GM12875 (cell line): ENCODE measurements around the gene FAF1.
"Not testable (repeated sequence)": the region's sequence is repeated elsewhere in the genome, so short reads cannot be mapped to it uniquely, and the experiment has no call there.

Experiments used
- H3K4me3 ChIP-seq: one replicate; pipeline ENCODE4 v1.5.1; 2011; ENCODE audit warnings: low read depth, low read length, control low read depth
- TF ChIP-seq, protein P1 (sequence below): IDR thresholded peaks from 2 replicates; pipeline ENCODE4 v1.5.1; 2011; ENCODE audit warnings: low read depth, mild to moderate bottlenecking, control low read depth, inconsistent platforms, low read length, moderate library complexity, borderline replicate concordance; ENCODE audit not compliant: insufficient read depth

Gene FAF1

DNA sequence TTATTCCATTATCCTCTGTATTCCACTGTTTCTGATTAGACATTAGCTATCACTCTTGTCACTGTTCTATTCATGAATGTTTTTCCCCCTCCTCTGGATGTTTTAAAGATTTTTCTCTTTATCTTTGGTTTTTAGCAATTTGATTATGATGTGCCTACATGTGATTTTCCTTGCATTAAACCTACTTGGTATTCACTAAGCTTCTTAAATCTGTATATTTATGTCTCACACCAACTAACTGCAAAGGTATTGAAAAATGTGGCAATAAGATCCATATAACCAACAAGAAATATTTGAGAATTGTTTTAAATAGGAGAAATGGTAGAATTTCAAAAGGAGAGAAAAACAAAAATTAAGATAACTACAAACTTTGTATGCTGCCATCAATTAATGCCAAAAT lies 25.2 kb downstream of the FAF1 start:
- TF ChIP-seq, protein P1, sequence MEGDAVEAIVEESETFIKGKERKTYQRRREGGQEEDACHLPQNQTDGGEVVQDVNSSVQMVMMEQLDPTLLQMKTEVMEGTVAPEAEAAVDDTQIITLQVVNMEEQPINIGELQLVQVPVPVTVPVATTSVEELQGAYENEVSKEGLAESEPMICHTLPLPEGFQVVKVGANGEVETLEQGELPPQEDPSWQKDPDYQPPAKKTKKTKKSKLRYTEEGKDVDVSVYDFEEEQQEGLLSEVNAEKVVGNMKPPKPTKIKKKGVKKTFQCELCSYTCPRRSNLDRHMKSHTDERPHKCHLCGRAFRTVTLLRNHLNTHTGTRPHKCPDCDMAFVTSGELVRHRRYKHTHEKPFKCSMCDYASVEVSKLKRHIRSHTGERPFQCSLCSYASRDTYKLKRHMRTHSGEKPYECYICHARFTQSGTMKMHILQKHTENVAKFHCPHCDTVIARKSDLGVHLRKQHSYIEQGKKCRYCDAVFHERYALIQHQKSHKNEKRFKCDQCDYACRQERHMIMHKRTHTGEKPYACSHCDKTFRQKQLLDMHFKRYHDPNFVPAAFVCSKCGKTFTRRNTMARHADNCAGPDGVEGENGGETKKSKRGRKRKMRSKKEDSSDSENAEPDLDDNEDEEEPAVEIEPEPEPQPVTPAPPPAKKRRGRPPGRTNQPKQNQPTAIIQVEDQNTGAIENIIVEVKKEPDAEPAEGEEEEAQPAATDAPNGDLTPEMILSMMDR = no peak
- no peak overlapping the region for H3K4me3 ChIP-seq

DNA sequence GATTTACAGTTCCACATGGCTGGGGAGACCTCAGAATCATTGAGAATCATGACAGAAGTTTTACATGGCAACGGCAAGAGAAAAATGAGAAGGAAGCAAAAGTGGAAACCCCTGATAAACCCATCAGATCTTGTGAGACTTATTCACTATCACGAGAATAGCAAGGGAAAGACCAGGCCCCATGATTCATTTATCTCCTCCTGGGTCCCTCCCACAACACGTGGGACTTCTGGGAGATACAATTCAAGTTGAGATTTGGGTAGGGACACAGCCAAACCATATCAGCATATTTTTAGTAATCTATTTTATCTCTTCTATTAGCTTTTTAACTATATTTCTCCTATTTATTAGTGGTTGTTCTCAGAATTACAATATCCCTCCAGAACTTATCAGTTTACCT lies 26.3 kb downstream of the FAF1 start:
- H3K4me3 ChIP-seq = not testable (repeated sequence)

- H3K4me3 ChIP-seq = not testable (repeated sequence)
Observed at GRCh38 chr1:50932043-50932442, 28.0 kb downstream of the FAF1 start.

DNA sequence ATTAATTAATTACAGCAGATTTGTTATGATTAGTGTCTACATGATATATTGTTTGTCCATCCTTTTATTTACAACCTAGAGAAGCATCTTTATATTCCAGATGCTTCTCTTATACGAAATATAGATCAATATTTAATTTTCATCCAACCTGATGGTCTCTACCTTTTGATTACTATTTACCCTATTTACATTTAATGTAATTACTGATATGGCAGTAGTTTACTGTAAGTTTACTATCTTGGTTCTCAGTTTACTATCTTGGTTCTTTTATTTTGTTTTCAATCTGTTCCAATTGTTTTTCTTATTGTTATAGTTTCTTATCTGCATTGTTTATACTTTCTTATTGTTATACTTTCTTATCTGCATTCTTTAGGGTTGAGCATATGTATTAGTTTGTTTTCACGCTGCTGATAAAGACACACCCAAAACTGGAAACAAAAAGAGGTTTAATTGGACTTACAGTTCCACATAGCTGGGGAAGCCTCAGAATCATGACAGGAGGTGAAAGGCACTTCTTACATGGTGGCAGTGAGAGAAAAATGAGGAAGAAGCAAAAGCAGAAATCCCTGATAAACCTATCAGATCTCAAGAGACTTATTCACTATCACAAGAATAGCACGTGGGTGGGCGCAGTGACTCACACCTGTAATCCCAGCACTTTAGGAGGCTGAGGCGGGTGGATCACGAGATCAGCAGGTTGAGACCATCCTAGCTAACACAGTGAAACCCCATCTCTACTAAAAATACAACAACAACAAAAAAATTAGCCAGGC lies 28.9 kb downstream of the FAF1 start:
- TF ChIP-seq, protein P1 = no peak
- no peak overlapping the region for H3K4me3 ChIP-seq

DNA sequence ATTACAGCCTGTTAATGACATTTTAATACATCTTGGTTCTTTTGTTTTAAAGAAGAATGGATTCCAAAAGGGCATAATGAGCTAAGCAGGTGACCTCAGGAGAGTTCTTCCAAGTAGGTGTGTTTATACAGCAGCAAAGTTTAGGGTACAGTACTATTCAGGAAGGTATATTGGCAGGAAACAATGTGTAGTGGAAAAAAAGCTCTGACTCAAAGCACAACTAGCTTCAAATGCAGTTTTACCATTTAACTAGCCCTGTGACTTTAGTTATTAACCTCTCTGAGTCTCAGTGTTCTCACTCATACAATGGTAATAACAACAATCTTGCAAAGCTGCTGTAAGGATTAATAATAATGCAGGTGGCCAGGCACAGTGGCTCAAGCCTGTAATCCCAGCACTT lies 29.9 kb downstream of the FAF1 start:
- no peak overlapping the region for H3K4me3 ChIP-seq
- TF ChIP-seq, protein P1 = no peak

DNA sequence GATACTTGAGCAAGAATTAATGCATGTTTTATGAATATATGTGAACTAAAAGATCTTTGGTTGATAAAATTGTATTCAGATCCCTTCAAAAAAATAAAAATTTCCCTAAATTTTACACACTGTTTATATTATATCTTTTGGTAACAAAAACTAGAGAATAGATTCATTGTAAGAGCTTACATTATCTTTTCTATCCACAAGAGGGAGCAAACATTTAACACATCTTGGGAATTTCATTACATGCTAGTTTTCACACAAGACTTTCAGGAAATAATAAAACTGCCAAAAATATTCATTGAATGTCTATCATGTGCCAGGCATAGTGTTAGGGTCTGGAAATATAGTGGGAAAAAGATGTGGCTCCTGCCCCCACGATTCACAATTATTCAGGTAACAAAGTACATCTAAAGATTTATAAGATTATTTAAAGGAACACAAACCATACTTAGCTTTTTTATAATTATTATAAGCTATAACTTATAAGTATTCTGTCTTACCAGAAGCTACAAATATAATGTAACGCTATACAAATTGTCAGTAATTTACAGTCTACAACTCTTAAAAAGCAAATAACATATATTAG lies 30.6 kb downstream of the FAF1 start:
- TF ChIP-seq, protein P1 = no peak

DNA sequence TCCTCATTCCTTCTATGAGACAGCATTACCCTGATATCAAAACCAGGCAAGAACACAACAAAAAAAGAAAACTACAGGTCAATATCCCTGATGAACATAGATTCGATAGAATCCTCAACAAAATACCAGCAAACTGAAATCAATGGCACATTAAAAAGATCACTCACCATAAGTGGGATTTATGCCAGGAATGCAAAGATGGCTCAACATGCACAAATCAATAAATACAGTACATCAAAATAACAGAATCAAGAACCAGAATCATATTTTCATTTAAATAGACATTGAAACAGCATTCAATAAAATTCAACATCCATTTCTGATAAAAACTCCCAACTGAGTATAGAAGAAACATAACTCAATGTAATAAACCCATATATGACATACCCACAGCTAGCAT lies 36.5 kb downstream of the FAF1 start:
- no peak overlapping the region for H3K4me3 ChIP-seq
- TF ChIP-seq, protein P1 = no peak

More for the DNA sequence above, 30.6 kb downstream of the FAF1 start:
- no peak overlapping the region for H3K4me3 ChIP-seq

DNA sequence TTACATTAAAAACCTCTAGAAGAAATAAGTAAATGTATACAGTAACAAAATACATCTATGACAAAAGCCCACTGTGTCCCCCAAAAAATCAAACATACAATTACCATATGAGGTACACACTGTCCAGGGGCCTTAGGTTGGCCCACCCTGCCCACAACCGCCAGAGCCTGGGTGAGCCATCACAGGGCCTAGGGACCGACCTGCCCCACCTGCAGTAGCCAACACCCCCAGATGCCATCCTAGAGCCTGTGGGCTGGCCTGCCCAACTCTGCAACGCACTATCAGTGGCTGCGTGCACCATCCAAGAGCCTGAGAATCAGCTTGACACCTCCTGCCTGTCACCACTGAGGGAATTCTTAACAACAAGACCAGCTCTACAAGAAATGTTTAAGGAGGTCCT lies 39.0 kb downstream of the FAF1 start:
- TF ChIP-seq, protein P1 = no peak
- no peak overlapping the region for H3K4me3 ChIP-seq
